ENCODE results near the gene ERRFI1. TPM values are rescaled to one million over a fixed set of nuclear protein-coding genes. Genes with fewer than 3 reads are reported as not detected.

ERRFI1 gene
- total RNA-seq, 2 donors from 2014 or later, result 101 to 158 TPM

GRCh38 chr1:8004113-8004802, 21.9 kb downstream of the ERRFI1 start:
- TF ChIP-seq CTCF (IDR thresholded peaks at IDR 0.05), result no peak
- Histone ChIP-seq H3K27ac (peak overlapping the region; percentile 19 to 21), H3K36me3 (peaks cover 4% of the 10 kb centered on the region), H3K4me1 (ENCODE audit: control insufficient read depth in 1 of 2, low read depth in 2 of 2) (peaks cover 6 to 23% of the 10 kb centered on the region in 2 donors), H3K9me3 (no peaks in the 10 kb centered on the region), H3K4me3 (no peak overlapping the region), H3K27me3 (replicated peaks; ENCODE audit: insufficient read depth) (no peaks in the 10 kb centered on the region)
- DNase-seq (ENCODE audit: low spot score), result no peak
- ATAC-seq (ENCODE audit: insufficient number of reproducible peaks, low FRiP score, low read depth), result no peak

- no peaks in the 10 kb centered on the region for H3K9me3 ChIP-seq
- no peak for TF ChIP-seq CTCF (IDR thresholded peaks at IDR 0.05)
- no peak for ATAC-seq (ENCODE audit: insufficient number of reproducible peaks, low FRiP score, low read depth)
- H3K27me3 ChIP-seq (replicated peaks; ENCODE audit: insufficient read depth), result no peaks in the 10 kb centered on the region
- peak overlapping the region in 1 of 2 donors; percentile 19 for H3K27ac ChIP-seq
- H3K4me1 ChIP-seq (ENCODE audit: control insufficient read depth in 1 of 2, low read depth in 2 of 2), result peaks cover 6 to 23% of the 10 kb centered on the region in 2 donors
- no peak overlapping the region for H3K4me3 ChIP-seq
- no peak for DNase-seq (ENCODE audit: low spot score)
- H3K36me3 ChIP-seq, result no peaks in the 10 kb centered on the region
Measured at GRCh38 chr1:8003438-8004112, 22.5 kb downstream of the ERRFI1 start.

- ATAC-seq (ENCODE audit: insufficient number of reproducible peaks, low FRiP score, low read depth) (no peak), DNase-seq (ENCODE audit: low spot score) (no peak)
- Histone ChIP-seq H3K27ac (no peak overlapping the region), H3K27me3 (replicated peaks; ENCODE audit: insufficient read depth) (no peaks in the 10 kb centered on the region), H3K36me3 (no peaks in the 10 kb centered on the region), H3K9me3 (no peaks in the 10 kb centered on the region), H3K4me3 (no peak overlapping the region), H3K4me1 (ENCODE audit: control insufficient read depth in 1 of 2, low read depth in 2 of 2) (peaks cover 6 to 23% of the 10 kb centered on the region in 2 donors)
- no peak for TF ChIP-seq CTCF (IDR thresholded peaks at IDR 0.05)
Measured at GRCh38 chr1:8002921-8003320, 23.2 kb downstream of the ERRFI1 start.

- no peak overlapping the region for H3K27ac ChIP-seq
- H3K9me3 ChIP-seq, result no peaks in the 10 kb centered on the region
- H3K4me3 ChIP-seq, result no peak overlapping the region
- no peaks in the 10 kb centered on the region for H3K27me3 ChIP-seq (replicated peaks; ENCODE audit: insufficient read depth)
- H3K4me1 ChIP-seq (ENCODE audit: control insufficient read depth in 1 of 2, low read depth in 2 of 2), result peaks cover 6 to 23% of the 10 kb centered on the region in 2 donors
- no peak for TF ChIP-seq CTCF (IDR thresholded peaks at IDR 0.05)
- DNase-seq (ENCODE audit: low spot score) (no peak), ATAC-seq (ENCODE audit: insufficient number of reproducible peaks, low FRiP score, low read depth) (no peak)
- H3K36me3 ChIP-seq, result no peaks in the 10 kb centered on the region
Measured at GRCh38 chr1:8002329-8002910, 23.7 kb downstream of the ERRFI1 start.

- no peak for TF ChIP-seq CTCF (IDR thresholded peaks at IDR 0.05)
- Histone ChIP-seq H3K4me3 (no peak overlapping the region), H3K27ac (no peak overlapping the region), H3K4me1 (ENCODE audit: control insufficient read depth in 1 of 2, low read depth in 2 of 2) (no peaks in the 10 kb centered on the region), H3K9me3 (no peaks in the 10 kb centered on the region), H3K36me3 (no peaks in the 10 kb centered on the region), H3K27me3 (replicated peaks; ENCODE audit: insufficient read depth) (no peaks in the 10 kb centered on the region)
- ATAC-seq (ENCODE audit: insufficient number of reproducible peaks, low FRiP score, low read depth) (no peak), DNase-seq (ENCODE audit: low spot score) (no peak)
Measured at GRCh38 chr1:7995437-7995836, 30.7 kb downstream of the ERRFI1 start.

All from thoracic aorta (tissue), 2 donors.